GM19035 (cell line): ENCODE results near the gene FBL.
"Not testable (repeated sequence)": the region's sequence is repeated elsewhere in the genome, so short reads cannot be mapped to it uniquely, and the experiment has no call there.

ENCODE experiments used
- ATAC-seq: cut with Tn5 transposase; IDR thresholded peaks from one replicate; pipeline ENCODE4 v1.9.1; 2021; ENCODE audit not compliant: unreplicated experiment

The FBL gene

GRCh38 chr19:39825531-39826076, 20.6 kb downstream of the FBL start:
- no peak for ATAC-seq

DNA sequence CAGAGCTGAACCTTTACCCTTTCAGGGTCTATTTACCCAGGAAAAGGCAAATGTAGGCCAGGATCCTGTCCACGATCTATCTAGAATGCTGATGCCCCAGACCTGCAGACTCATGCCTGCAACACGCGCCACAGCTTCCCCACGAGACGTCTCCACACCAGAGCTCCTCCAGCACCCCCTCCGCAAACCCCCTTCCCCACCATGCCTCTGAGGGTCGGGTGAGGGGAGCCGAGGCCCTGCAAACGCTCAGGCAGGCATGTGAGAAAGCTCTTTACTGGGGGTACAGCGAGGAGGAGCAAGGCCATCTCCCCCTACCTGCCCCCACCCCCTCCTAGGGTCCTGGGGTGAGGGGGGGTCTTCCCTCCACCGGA, 21.1 kb downstream of the FBL start:
- no peak for ATAC-seq

- peak; percentile 90 for ATAC-seq
Observed at GRCh38 chr19:39824143-39825092, 21.8 kb downstream of the FBL start.

- no peak for ATAC-seq
Observed at GRCh38 chr19:39823686-39824085, 22.5 kb downstream of the FBL start.

- no peak for ATAC-seq
Observed at GRCh38 chr19:39820696-39821095, 25.5 kb downstream of the FBL start.

- no peak for ATAC-seq
Observed at GRCh38 chr19:39819786-39820185, 26.4 kb downstream of the FBL start.

- ATAC-seq, result peak; percentile 65
Observed at GRCh38 chr19:39818626-39819097, 27.5 kb downstream of the FBL start.

GRCh38 chr19:39817888-39818561, 28.2 kb downstream of the FBL start:
- ATAC-seq, result peak; percentile 11

DNA sequence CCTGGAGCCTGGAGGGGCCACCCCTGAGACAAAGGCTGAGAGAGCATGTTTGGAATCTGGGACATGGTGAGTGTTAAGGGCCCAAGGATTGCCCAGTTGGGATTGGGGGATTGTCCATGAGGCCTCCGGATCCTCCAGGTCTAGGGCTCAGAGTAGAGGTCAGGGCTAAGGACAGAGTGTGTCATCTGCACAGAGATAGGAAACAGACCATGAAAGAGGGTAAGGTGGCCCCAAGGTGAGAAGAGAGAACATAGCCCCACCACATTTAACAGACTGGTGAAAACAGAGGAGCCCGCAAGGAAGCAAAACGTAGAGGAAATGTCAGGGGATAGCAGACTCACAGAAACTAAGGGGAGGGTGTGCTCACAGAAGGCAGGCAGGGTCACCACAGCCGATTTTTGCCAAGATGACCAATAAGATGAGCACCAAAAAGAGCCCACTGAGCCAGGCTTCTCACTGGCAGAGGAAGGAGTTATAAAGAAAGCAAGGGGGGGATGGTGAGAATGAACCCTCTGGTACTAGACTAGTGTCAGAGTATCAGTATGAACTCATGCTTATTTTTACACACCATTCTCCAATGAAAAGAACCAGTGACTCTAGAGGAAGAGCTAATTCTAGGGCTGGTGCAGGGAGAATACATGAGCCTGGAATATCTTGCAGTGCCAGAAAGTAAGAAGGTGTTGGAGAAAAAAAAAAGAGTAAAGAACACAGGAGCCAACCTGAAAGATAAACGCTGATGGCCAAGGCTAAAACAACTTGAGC, 29.7 kb downstream of the FBL start:
- no peak for ATAC-seq

DNA sequence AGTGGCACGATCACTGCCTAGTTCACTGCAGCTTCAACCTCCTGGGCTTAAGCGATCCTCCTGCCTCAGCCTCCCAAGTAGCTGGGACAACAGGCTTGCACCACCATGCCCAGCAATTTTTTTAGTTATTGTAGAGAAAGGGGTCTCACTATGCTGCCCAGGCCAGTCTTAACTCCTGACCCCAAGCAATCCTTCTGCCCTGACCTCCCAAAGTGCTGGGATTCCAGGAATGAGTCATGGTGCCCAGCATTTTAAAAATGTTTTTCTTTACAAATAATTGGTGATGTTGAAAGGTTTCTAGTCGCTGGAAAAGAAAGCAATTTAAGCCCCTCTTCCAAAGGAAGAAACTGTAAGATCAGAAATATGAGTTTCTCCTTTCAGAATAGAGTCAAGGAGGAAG, 31.6 kb downstream of the FBL start:
- ATAC-seq, result no peak

DNA sequence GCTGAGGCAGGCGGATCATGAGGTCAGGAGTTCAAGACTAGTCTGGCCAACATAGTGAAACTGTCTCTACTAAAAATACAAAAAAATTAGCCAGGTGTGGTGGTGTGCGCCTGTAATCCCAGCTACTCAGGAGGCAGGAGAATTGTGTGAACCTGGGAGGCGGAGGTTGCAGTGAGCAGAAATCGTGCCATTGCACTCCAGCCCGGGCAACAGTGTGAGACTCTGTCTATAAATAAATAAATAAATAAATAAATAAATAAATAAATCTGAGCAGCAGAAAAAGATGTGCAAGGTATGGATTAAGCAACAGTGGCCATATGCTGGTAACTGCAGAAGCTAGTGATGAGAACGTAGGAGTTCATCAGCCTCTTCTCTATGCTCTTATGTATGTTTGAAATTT, 32.1 kb downstream of the FBL start:
- not testable (repeated sequence) for ATAC-seq

GRCh38 chr19:39813264-39813993, 32.8 kb downstream of the FBL start:
- no peak for ATAC-seq

GRCh38 chr19:39811064-39811463, 35.1 kb downstream of the FBL start:
- no peak for ATAC-seq

GRCh38 chr19:39810424-39810823, 35.8 kb downstream of the FBL start:
- no peak for ATAC-seq

- no peak for ATAC-seq
Observed at GRCh38 chr19:39809368-39809767, 36.8 kb downstream of the FBL start.

GRCh38 chr19:39808688-39809087, 37.5 kb downstream of the FBL start:
- not testable (repeated sequence) for ATAC-seq

DNA sequence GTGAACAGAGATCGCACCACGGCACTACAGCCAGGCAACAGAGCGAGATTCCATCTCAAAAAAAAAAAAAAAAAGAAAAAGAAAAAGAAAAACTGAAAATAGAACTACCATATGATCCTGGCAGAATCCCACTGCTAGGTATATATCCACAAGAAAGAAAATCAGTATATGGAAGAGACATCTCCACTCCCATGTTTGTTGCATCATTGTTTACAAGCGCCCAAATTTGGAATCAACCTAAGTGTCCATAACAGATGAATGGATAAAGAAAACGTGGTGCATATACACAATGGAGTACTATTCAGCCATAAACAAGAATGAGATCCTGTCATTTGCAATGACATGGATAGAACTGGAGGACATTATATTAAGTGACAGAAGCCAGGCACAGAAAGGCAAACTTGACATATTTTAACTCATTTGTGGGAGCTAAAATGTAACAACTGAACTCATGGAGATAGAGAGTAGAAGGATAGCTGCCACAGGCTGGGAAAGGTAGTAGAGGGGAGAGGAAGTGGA, 38.3 kb downstream of the FBL start:
- ATAC-seq, result no peak

DNA sequence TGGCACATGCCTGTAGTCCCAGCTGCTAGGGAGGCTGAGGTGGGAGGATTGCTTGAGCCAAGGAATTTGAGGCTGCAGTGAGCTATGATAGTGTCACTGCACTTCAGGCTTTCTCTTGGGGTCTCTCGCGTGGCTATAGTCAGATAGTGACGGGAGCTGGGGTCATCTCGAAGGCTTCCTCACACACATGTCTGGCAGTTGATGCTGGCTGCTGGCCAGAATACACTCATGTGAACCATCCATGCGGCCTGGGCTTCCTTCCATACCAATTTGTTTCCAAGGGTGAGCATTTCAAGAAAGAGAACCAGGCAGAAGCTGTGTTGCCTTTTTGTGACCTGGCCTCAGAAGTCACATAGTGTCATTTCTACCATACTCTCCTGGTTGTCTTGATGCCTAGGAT, 41.1 kb downstream of the FBL start:
- ATAC-seq, result no peak

DNA sequence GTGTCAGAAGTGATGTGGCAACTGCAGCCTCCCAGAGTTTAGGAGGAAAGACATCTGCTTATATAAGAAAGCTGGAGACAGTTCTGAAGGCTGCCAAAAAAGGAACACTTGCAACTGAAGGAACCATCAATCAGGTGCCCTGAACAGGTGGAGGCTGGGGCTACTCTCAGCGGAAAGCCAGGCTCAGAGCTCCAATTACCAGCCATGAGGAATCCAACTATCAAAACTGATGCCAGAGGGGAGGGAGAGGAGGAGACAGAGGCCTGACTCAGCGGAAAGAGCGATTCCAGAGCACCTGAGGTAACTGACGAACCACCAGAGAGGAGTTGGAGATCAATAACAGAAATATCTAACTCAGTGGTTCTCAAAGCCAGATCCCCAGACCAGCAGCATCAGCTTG, 43.2 kb downstream of the FBL start:
- no peak for ATAC-seq

DNA sequence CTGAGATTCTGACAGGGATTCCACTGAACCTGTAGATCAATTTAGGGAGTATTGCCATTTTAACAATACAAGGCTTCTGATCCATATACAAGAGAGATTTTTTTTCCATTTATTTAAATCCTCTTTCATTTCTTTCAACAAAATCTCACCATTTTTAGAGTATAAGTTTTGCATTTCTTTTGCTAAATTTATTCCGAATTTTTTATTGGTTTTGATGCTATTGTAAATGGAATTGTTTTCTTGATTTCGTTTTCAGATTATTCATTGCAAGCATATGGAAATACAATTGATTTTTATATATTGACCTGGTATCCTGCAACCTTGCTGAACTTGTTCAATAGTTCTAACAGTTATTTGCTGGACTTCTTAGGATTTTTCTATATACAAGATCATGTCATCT, 49.1 kb downstream of the FBL start:
- no peak for ATAC-seq
